Sigmoid colon (tissue), 7 donors: ENCODE data around the gene HRK. TPM values are rescaled to one million over a fixed set of nuclear protein-coding genes. Genes with fewer than 3 reads are reported as not detected.

Experiments
- DNase-seq: peaks from one replicate; pipeline ENCODE4 v3.0.0-alpha.2; 2019
- H3K27ac ChIP-seq, 4 donors: fragments of 200-600 bp; sonication (generic); one replicate each; pipeline ENCODE4 v1.5.1; 2016 to 2019; ENCODE audit warnings: mild to moderate bottlenecking in 1 of 4
- H3K27me3 ChIP-seq, 3 donors: fragments of 200-600 bp; sonication (generic); one replicate each; pipeline ENCODE4 v1.5.1; 2019; ENCODE audit warnings: mild to moderate bottlenecking in 1 of 3
- H3K36me3 ChIP-seq, 4 donors: fragments of 200-600 bp; sonication (generic); one replicate each; pipeline ENCODE4 v1.5.1; 2016 to 2019
- H3K4me1 ChIP-seq, 4 donors: fragments of 200-600 bp; sonication (generic); one replicate each; pipeline ENCODE4 v1.5.1; 2017 to 2019
- H3K4me3 ChIP-seq, 4 donors: fragments of 200-600 bp; sonication (generic); one replicate each; pipeline ENCODE4 v1.5.1; 2017 to 2019; ENCODE audit warnings: mild to moderate bottlenecking in 2 of 4, moderate library complexity in 1 of 4
- H3K9me3 ChIP-seq, 4 donors: fragments of 200-600 bp in 3 of 4; sonication (generic) in 3 of 4; one replicate each; pipeline versions ENCODE4 v1.5.1 to v1.6.1; 2013 to 2019
- CTCF ChIP-seq, 4 experiments: fragments of 450-650 bp in 3 of 4; fragments of 200-600 bp in 1 of 4; IDR thresholded peaks; one replicate each; pipeline ENCODE4 v1.5.1; 2016 to 2019; ENCODE audit warnings: antibody characterized with exemption in 4 of 4, mild to moderate bottlenecking in 3 of 4, moderate library complexity in 2 of 4
- EP300 ChIP-seq, 4 donors: sonication (generic); formaldehyde crosslinking; IDR thresholded peaks; one replicate each; pipeline ENCODE4 v1.6.1; 2017; ENCODE audit warnings: antibody characterized with exemption in 4 of 4
- POLR2A ChIP-seq, 2 donors: fragments of 450-650 bp; IDR thresholded peaks; one replicate each; pipeline ENCODE4 v1.6.1; 2016; ENCODE audit warnings: antibody characterized with exemption in 2 of 2, mild to moderate bottlenecking in 2 of 2, moderate library complexity in 2 of 2
- POLR2AphosphoS5 ChIP-seq, 4 donors: sonication (generic); formaldehyde crosslinking; IDR thresholded peaks; one replicate each; pipeline ENCODE4 v1.6.1; 2017; ENCODE audit warnings: antibody characterized with exemption in 4 of 4
- WGBS, 2 donors: extraction: QIAGEN DNeasy Blood & Tissue Kit; methylation state at CpG; one replicate each; pipeline ENCODE4 v1.1.7; 2013; 5-methylcytosine and 5-hydroxymethylcytosine counted together
- intact Hi-C: fragments of 100-400 bp; cut with DNase I; formaldehyde crosslinking; loops from one replicate; pipeline ENCODE4 v1.15.1; 2023
- polyA plus RNA-seq, 3 donors: library from polyadenylated mRNA; stranded (reverse); fragments of 200-250 nt; gene quantifications; one replicate each; pipeline ENCODE4 v1.2.3, GENCODE V29; 2013
- total RNA-seq, 4 donors: library from RNA; depleted of rRNA; stranded (reverse); fragments of >200 nt; gene quantifications; one replicate each; pipeline ENCODE4 v1.1.0, GENCODE V29; 2016
- donor health status: healthy with polysubstance abuse.
- donor health status: Bipolar disorder and iron deficiency.
- donor health status: healthy.

HRK gene
- total and polyA plus RNA-seq, 7 donors = under 0.01 to 0.92 (median 0.19) TPM; not detected in 3

- TF ChIP-seq POLR2A (IDR thresholded peaks at IDR 0.05) (no peak), EP300 (IDR thresholded peaks at IDR 0.05) (no peak), CTCF (IDR thresholded peaks at IDR 0.05) (no peak), POLR2AphosphoS5 (IDR thresholded peaks at IDR 0.05) (no peak)
- intact Hi-C loops = no loop called here
- peaks cover 0 to 4% (median 0%) of the 10 kb centered on the region in 3 donors for H3K27me3 ChIP-seq
- H3K36me3 ChIP-seq = no peaks in the 10 kb centered on the region
- H3K9me3 ChIP-seq = no peaks in the 10 kb centered on the region
- no peak overlapping the region for H3K27ac ChIP-seq
- H3K4me3 ChIP-seq = no peak overlapping the region
- no peaks in the 10 kb centered on the region for H3K4me1 ChIP-seq
- WGBS, 2 donors = 82 to 86% methylated on average over 12 of the region's 12 CpGs
- DNase-seq = no peak
Measured at GRCh38 chr12:116892349-116893140, 11.3 kb upstream of the HRK start.

GRCh38 chr12:116891019-116891418 lies 9.8 kb upstream of the HRK start:
- intact Hi-C loops = no loop called here
- 87 to 90% methylated on average over 3 of the region's 3 CpGs for WGBS, 2 donors
- no peaks in the 10 kb centered on the region for H3K36me3 ChIP-seq
- no peak for DNase-seq
- H3K9me3 ChIP-seq = no peaks in the 10 kb centered on the region
- no peak overlapping the region for H3K4me3 ChIP-seq
- no peaks in the 10 kb centered on the region for H3K4me1 ChIP-seq
- TF ChIP-seq POLR2A (IDR thresholded peaks at IDR 0.05) = no peak
- TF ChIP-seq CTCF (IDR thresholded peaks at IDR 0.05) = no peak
- no peak for TF ChIP-seq POLR2AphosphoS5 (IDR thresholded peaks at IDR 0.05)
- TF ChIP-seq EP300 (IDR thresholded peaks at IDR 0.05) = no peak
- no peak overlapping the region for H3K27ac ChIP-seq
- peaks cover 0 to 6% (median 0%) of the 10 kb centered on the region in 3 donors for H3K27me3 ChIP-seq

GRCh38 chr12:116890330-116890729 lies 9.1 kb upstream of the HRK start:
- Histone ChIP-seq H3K27me3 (peaks cover 0 to 6% (median 0%) of the 10 kb centered on the region in 3 donors), H3K27ac (no peak overlapping the region), H3K9me3 (no peaks in the 10 kb centered on the region), H3K4me1 (no peaks in the 10 kb centered on the region), H3K36me3 (no peaks in the 10 kb centered on the region), H3K4me3 (no peak overlapping the region)
- WGBS, 2 donors = 92 to 94% methylated on average over 2 of the region's 2 CpGs
- DNase-seq = no peak
- TF ChIP-seq POLR2AphosphoS5 (IDR thresholded peaks at IDR 0.05) (no peak), POLR2A (IDR thresholded peaks at IDR 0.05) (no peak), EP300 (IDR thresholded peaks at IDR 0.05) (no peak), CTCF (IDR thresholded peaks at IDR 0.05) (no peak)
- intact Hi-C loops = no loop called here

GRCh38 chr12:116887897-116888296 lies 6.7 kb upstream of the HRK start:
- Histone ChIP-seq H3K4me1 (no peaks in the 10 kb centered on the region), H3K27ac (no peak overlapping the region), H3K36me3 (no peaks in the 10 kb centered on the region), H3K4me3 (no peak overlapping the region), H3K27me3 (peaks cover 0 to 29% (median 15%) of the 10 kb centered on the region in 3 donors), H3K9me3 (no peaks in the 10 kb centered on the region)
- intact Hi-C loops = no loop called here
- 20 to 67% methylated on average over 6 of the region's 6 CpGs for WGBS, 2 donors
- no peak for TF ChIP-seq CTCF (IDR thresholded peaks at IDR 0.05)
- TF ChIP-seq EP300 (IDR thresholded peaks at IDR 0.05) = no peak
- no peak for TF ChIP-seq POLR2A (IDR thresholded peaks at IDR 0.05)
- TF ChIP-seq POLR2AphosphoS5 (IDR thresholded peaks at IDR 0.05) = no peak
- no peak for DNase-seq
